GM12801 (cell line): ENCODE results near the gene TMEM39B.

Experiments
- CTCF ChIP-seq: IDR thresholded peaks from one replicate; pipeline ENCODE4 v1.5.1; 2011; ENCODE audit warnings: control low read depth; ENCODE audit not compliant: insufficient read length; ENCODE audit errors: extremely low read depth

The TMEM39B gene

GRCh38 chr1:32122151-32122550 lies 49.4 kb downstream of the TMEM39B start:
- no peak for TF ChIP-seq CTCF

- TF ChIP-seq CTCF = no peak
Observed at GRCh38 chr1:32125313-32125712, 52.6 kb downstream of the TMEM39B start.

- TF ChIP-seq CTCF = no peak
Observed at GRCh38 chr1:32126770-32127169, 54.0 kb downstream of the TMEM39B start.

- TF ChIP-seq CTCF = no peak
Observed at GRCh38 chr1:32127409-32128198, 54.9 kb downstream of the TMEM39B start.

GRCh38 chr1:32128479-32128878 lies 55.7 kb downstream of the TMEM39B start:
- no peak for TF ChIP-seq CTCF

GRCh38 chr1:32128964-32129363 lies 56.2 kb downstream of the TMEM39B start:
- TF ChIP-seq CTCF = no peak

GRCh38 chr1:32137111-32137510 lies 64.4 kb downstream of the TMEM39B start:
- no peak for TF ChIP-seq CTCF
